Vagina (tissue), 2 donors: Measurements from ENCODE around the gene NRL.

Experiments
- POLR2A ChIP-seq, 2 donors: fragments of 450-650 bp; IDR thresholded peaks; one replicate each; pipeline ENCODE4 v1.6.1; 2017; ENCODE audit warnings: antibody characterized with exemption in 2 of 2, mild to moderate bottlenecking in 2 of 2, moderate library complexity in 2 of 2
- POLR2AphosphoS5 ChIP-seq, 2 donors: sonication (generic); formaldehyde crosslinking; IDR thresholded peaks; one replicate each; pipeline ENCODE4 v1.9.0; 2017; ENCODE audit warnings: antibody characterized with exemption in 2 of 2, mild to moderate bottlenecking in 2 of 2, low read depth in 1 of 2; ENCODE audit not compliant: insufficient read depth in 1 of 2
- TF ChIP-seq, protein P1 (sequence below), 3 experiments: fragments of 450-650 bp in 2 of 3; fragments of 200-600 bp in 1 of 3; sonication (generic) in 1 of 3; IDR thresholded peaks; one replicate each; pipeline ENCODE4 v1.5.1; 2017 to 2019; ENCODE audit warnings: antibody characterized with exemption in 3 of 3, mild to moderate bottlenecking in 2 of 3, moderate library complexity in 2 of 3

DNA sequence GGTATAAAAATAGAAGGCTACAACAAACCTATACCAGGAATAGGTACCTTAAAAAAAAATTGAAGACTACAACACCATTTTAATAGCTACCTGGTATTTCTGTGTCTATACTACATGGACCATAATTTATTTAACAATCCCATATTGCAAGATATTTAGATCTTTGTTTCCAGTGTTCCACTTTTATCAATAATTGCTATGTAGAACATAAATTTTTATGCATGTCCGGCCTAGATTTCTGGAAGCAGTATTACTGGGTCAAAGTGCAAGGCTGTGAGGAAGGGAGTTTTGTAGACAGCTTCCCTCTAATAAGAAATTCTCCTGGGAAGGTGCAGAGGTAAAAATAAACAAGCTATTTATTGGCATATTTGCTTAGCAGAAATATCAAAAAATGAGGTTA lies 4.2 kb downstream of the NRL start:
- TF ChIP-seq, protein P1, sequence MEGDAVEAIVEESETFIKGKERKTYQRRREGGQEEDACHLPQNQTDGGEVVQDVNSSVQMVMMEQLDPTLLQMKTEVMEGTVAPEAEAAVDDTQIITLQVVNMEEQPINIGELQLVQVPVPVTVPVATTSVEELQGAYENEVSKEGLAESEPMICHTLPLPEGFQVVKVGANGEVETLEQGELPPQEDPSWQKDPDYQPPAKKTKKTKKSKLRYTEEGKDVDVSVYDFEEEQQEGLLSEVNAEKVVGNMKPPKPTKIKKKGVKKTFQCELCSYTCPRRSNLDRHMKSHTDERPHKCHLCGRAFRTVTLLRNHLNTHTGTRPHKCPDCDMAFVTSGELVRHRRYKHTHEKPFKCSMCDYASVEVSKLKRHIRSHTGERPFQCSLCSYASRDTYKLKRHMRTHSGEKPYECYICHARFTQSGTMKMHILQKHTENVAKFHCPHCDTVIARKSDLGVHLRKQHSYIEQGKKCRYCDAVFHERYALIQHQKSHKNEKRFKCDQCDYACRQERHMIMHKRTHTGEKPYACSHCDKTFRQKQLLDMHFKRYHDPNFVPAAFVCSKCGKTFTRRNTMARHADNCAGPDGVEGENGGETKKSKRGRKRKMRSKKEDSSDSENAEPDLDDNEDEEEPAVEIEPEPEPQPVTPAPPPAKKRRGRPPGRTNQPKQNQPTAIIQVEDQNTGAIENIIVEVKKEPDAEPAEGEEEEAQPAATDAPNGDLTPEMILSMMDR (IDR thresholded peaks at IDR 0.05) = no peak
- TF ChIP-seq POLR2A (IDR thresholded peaks at IDR 0.05) (no peak), POLR2AphosphoS5 (IDR thresholded peaks at IDR 0.05; ENCODE audit: insufficient read depth in 1 of 2, low read depth in 1 of 2) (no peak)
